Right hindlimb (tissue), 1 donor: ENCODE measurements around the gene CARD11.

ENCODE experiments used
- DNase-seq: peaks from one replicate; pipeline ENCODE4 v3.0.0-alpha.2; 2018

CARD11 gene

GRCh38 chr7:2894118-2894940 lies 149.3 kb downstream of the CARD11 start:
- DNase-seq, result peak; percentile 54

DNA sequence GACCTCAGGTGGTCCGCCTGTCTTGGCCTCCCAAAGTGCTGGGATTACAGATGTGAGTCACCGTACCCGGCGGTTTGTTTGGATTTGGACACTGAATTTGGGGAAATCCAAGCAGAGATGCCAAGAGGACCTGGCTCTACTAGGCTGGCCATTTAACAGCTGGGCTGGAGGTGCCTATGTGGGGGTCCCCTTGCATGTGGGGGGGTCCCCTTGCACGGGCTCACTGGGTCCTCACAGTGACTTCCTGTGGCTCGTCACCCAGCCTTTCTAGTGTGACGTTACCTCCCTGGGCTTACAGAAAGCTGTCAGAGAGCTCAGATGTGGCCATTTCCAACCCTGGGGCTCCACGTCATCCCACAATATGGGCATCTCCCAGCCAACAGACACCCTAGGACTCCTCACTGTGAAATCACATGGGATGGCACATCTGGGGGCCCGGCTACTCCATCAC lies 150.2 kb downstream of the CARD11 start:
- DNase-seq, result no peak

DNA sequence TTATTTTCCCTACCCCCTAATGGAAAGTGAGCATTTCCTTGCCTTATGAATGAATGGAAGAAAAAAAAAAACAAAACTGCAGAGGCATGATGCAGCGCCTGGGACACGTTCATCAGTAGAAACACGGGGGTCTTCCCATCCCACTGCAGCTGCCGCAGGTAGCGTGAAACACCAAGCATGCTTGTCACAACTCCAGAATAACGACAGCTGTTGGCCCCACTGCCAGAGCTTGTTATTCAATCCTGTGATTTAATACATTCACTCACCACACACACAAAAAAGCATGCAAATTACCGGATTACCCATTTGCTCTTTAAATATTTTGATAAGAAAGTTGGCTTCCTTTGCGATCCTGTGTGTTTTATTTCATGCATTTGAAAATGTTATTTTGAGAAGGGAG lies 151.1 kb downstream of the CARD11 start:
- DNase-seq, result no peak

- DNase-seq, result no peak
Observed at GRCh38 chr7:2887816-2888215, 155.9 kb downstream of the CARD11 start.

GRCh38 chr7:2886900-2887299 lies 156.8 kb downstream of the CARD11 start:
- peak; percentile 81 for DNase-seq

GRCh38 chr7:2886391-2886790 lies 157.3 kb downstream of the CARD11 start:
- no peak for DNase-seq

DNA sequence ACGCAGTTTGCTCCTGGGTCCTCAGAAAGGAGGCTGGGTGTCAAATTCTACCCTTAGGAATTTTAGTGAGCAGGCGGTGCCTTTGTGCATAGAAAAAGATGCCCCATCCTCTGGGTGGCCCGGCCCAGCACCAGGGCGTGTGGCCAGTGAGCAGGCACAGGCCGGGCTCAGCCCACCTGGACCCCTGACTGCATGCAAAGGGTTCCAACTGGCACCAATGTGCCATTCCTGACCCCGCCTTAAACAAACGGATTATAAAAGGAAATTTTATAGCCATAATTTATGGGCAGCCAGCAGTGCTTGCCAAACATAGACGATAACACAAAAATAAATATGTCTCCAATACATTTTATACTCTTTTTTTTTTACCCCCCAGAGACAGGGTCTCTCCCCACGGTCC lies 159.5 kb downstream of the CARD11 start:
- DNase-seq, result no peak

DNA sequence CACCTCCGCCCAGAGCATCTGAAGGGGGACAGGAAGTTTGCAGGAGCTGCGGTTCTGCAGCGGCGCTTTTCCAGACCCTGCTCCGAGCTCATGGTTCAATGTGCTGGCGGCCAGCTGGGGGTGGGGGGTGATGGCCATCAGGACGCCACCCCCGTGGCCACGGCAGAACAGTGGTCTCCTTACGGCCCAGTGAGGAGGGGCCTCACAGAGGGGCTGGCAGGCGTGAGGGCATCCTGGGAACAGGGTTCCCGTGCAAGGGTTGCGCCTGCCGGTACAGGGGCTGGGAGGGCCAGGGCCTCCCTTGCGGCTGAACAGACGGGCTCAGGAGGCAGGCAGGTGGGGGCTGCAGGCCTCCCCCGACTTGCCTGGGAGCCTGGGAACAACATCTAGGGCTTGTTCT lies 160.6 kb downstream of the CARD11 start:
- DNase-seq, result no peak

GRCh38 chr7:2882111-2882510 lies 161.6 kb downstream of the CARD11 start:
- no peak for DNase-seq

- no peak for DNase-seq
Observed at GRCh38 chr7:2880874-2881533, 162.7 kb downstream of the CARD11 start.

GRCh38 chr7:2880051-2880450 lies 163.6 kb downstream of the CARD11 start:
- DNase-seq, result no peak

GRCh38 chr7:2879354-2879753 lies 164.3 kb downstream of the CARD11 start:
- DNase-seq, result no peak

- DNase-seq, result no peak
Observed at GRCh38 chr7:2878306-2878705, 165.4 kb downstream of the CARD11 start.

DNA sequence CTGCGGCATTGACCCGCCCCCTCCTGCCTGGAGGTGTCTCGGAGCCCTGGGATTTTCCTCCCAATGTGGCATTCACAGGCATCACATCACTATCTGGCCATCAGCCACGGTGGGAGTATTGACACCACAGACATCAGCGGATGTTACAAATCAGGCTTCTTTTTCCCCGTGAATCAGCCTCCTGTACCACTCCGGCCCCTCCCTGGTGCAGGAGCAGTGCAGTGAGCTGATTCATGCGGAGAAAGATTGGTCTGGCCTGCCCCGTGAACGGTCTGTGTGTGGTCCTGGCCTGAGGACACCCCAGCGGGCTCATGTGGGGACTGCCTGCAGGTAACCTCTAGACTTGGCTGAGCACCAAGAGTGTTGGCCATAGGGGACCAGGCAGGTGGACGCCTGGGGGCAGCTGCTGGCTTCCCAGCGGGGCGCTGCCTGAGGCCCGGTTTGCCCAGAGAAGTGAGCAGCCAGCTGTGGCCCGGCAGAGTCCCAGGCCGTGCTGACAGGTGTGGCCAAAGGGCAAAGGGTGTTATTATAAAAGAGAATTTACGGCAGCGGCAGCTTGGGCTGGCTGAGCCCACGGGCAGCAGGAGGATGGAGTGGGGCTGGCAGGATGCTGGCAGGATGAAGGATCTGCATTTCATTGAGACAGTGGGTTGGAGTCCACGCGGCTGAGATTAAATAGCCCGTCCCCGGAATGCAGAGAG lies 167.5 kb downstream of the CARD11 start:
- DNase-seq, result no peak

GRCh38 chr7:2873686-2874551 lies 169.7 kb downstream of the CARD11 start:
- DNase-seq, result no peak

DNA sequence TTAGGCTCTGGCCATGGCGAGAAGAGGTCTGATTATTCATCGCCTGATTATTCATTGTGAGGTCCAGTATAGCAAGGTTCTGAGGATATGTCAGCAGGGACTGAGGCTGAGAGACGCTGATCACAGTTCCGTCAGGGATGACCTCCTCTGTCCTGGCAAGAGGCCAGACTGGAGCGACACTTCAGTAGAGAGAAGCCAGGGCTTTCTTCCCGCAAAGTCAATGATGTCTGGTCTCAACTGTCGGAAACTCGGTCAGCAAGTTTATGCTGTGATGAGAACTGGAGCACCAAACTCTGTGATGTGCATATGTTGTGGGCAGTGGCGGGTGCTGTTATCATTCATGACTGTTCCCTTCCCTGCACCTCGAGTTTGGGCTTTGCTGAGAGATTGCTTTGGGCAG lies 170.5 kb downstream of the CARD11 start:
- no peak for DNase-seq

- DNase-seq, result no peak
Observed at GRCh38 chr7:2872296-2872874, 171.3 kb downstream of the CARD11 start.

DNA sequence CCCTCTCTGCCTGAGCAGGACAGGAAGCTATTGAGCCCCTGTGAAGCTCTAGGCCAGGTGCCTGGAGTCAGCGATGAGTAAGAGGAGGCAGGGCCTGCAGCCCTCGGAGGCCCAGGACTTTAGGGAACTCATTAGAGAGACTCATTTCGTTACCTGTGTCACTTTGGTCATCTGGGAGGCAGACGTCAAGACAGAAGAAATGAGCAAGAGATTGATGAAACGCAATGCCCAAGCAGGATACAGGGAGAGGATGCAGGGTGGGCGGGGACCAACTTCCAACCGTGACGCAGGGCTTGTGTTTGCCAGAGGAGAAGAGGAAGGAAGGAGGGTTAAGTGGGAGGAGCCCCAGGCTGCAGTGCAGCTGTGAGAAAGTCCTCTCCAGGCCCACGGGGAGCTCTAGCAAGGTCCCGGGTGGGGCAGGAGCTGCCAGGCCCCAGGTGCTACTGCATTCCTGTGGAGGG lies 173.2 kb downstream of the CARD11 start:
- peak; percentile 85 for DNase-seq

- DNase-seq, result no peak
Observed at GRCh38 chr7:2869981-2870380, 173.7 kb downstream of the CARD11 start.

DNA sequence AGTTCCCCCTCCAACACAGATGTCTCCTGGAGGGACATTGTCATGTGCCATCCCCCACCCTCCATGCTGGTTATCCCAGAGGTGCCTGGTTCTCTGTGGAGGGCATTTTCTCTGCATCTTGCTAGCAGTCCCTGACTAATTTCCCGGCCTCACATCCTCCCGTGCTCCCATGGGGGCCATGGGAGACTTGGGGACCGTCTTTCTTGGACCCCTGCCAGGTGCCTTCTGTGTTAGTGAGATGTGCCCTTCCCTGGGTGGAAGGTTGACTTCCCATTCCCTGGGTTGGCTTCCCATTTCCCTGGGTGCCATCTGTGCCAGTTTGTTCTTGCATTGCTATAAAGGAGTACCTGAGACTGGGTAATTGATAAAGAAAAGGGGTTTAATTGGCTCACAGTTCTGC lies 177.1 kb downstream of the CARD11 start:
- no peak for DNase-seq

DNA sequence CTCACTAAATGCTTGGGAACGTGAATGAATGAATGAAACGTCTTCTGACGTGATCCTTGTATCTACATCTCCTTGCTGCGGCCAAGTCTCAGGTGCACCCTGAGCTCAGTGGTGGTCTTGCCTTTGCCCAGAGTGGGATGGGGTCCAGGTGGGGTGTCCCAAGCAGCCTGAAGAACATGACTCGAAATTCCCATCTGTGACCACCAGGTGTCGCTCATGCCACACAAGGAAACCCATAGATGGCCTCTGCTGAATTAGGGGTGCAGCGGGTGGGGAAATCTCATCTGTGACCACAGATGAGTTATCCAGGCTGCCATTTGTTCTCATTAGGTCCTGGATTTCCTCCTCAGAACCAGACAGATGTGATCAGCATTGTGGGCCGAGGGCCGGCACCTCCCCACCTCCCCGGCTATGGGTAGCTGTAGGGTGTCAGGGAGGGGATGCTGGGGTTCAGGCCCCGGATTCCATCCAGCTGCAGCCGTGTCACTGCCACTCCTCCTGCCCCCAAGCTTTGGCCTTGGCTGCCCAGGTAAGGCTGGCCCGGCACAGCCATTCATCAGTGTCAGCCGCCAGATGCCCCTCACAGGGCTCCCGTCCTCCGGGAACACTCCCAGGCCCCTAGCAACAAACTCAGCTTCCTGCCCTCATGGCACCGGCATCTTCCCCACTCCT lies 178.5 kb downstream of the CARD11 start:
- DNase-seq, result peak; percentile 81
